ENCODE results near the gene CCDC33. TPM values are rescaled to one million over a fixed set of nuclear protein-coding genes. Genes with fewer than 3 reads are reported as not detected.
A peak's percentile ranks its signal among the peaks of the same experiment; 100 is the strongest.

Gene CCDC33
- total RNA-seq, 1 donor = 0.09 TPM

GRCh38 chr15:74381190-74381453 lies 145.0 kb downstream of the CCDC33 start:
- no peak for DNase-seq (ENCODE audit: low read depth)
- H3K4me3 ChIP-seq (ENCODE audit: low read depth, low read length) = no peak overlapping the region
- TF ChIP-seq, protein P1, sequence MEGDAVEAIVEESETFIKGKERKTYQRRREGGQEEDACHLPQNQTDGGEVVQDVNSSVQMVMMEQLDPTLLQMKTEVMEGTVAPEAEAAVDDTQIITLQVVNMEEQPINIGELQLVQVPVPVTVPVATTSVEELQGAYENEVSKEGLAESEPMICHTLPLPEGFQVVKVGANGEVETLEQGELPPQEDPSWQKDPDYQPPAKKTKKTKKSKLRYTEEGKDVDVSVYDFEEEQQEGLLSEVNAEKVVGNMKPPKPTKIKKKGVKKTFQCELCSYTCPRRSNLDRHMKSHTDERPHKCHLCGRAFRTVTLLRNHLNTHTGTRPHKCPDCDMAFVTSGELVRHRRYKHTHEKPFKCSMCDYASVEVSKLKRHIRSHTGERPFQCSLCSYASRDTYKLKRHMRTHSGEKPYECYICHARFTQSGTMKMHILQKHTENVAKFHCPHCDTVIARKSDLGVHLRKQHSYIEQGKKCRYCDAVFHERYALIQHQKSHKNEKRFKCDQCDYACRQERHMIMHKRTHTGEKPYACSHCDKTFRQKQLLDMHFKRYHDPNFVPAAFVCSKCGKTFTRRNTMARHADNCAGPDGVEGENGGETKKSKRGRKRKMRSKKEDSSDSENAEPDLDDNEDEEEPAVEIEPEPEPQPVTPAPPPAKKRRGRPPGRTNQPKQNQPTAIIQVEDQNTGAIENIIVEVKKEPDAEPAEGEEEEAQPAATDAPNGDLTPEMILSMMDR (IDR thresholded peaks at IDR 0.05; ENCODE audit: insufficient read depth, low read length) = no peak

GRCh38 chr15:74381481-74381880 lies 145.4 kb downstream of the CCDC33 start:
- DNase-seq (ENCODE audit: low read depth) = no peak
- TF ChIP-seq, protein P1 (IDR thresholded peaks at IDR 0.05; ENCODE audit: insufficient read depth, low read length) = no peak
- no peak overlapping the region for H3K4me3 ChIP-seq (ENCODE audit: low read depth, low read length)

DNA sequence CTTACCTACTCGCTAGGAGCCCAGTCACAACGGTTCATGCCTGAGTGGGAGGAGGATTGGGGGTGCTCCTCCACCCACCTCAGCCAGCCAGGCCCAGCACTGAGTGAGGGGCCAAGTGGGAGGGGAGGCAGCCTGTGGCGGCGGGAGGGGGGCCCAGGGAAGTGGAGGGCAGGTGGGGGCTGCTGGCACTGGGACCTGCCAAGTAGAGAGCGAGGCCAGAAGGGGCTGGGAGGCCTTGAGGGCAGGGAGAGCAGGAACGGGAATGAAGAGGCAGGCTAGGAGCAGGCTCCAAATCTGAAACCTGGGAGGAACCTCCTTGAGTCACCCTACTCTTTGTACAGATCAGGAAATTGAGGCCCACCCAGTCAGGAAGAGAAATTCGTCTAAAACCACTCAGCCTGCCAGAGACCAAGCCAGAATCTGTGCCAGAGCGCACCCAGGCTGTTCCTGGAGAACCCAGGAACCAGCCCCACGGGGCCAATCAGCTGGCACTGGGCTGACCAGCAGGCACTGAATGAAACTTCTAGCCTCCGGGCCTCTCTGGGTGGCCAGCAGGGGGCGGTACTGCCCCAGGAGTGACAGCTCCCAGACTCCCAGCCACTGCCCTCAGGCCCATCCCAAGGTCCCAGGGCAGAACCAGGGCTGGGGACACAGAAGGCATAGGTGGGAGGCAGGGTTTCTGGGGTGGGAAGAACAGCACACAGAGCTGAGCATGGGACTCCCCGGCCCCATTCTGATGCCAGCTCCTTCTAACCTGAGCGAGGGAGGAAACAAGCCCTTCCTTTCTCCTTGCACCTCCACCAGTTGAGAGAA lies 146.1 kb downstream of the CCDC33 start:
- TF ChIP-seq, protein P1 (IDR thresholded peaks at IDR 0.05; ENCODE audit: insufficient read depth, low read length) = peak; percentile 97
- no peak overlapping the region for H3K4me3 ChIP-seq (ENCODE audit: low read depth, low read length)
- DNase-seq (ENCODE audit: low read depth) = peak; percentile 83

DNA sequence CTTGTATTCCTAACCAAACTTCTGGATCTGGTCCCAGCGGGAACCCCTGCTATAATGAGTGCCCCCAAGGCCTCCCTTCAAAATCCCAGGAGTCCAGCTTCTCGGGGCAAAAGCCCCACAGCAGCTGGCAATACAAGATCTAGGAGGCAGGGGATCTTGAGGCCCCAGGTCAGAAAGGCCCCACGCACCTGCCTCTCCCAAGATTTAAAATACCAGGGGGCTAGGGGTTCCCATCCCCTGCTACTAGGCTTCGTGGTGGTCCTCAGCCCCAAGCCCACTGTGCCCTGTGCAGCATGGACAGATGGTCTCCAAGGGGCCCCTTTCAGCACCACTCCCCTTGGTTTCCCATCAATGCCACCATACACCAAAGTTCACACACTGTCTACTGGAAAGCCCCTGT lies 147.2 kb downstream of the CCDC33 start:
- TF ChIP-seq, protein P1 (IDR thresholded peaks at IDR 0.05; ENCODE audit: insufficient read depth, low read length) = no peak
- no peak for DNase-seq (ENCODE audit: low read depth)
- H3K4me3 ChIP-seq (ENCODE audit: low read depth, low read length) = no peak overlapping the region

- DNase-seq (ENCODE audit: low read depth) = peak; percentile 31
- no peak overlapping the region for H3K4me3 ChIP-seq (ENCODE audit: low read depth, low read length)
- TF ChIP-seq, protein P1 (IDR thresholded peaks at IDR 0.05; ENCODE audit: insufficient read depth, low read length) = no peak
Measured at GRCh38 chr15:74383695-74384565, 147.8 kb downstream of the CCDC33 start.

DNA sequence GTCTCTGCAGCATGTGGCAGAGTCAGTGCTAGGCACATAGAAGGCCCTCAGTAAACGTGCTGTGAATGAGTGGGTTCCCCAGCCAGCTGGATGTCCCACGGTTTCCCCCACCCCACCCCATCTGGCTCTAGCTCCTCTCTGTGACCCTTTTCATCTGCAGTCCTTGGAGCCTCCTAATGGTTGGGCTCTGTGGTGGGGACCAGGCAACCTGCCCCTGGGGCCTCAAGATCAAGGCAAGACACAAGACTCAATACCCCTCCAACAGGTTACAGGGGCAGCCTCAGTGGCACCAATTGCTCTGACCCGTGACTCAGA lies 148.4 kb downstream of the CCDC33 start:
- no peak overlapping the region for H3K4me3 ChIP-seq (ENCODE audit: low read depth, low read length)
- TF ChIP-seq, protein P1 (IDR thresholded peaks at IDR 0.05; ENCODE audit: insufficient read depth, low read length) = no peak
- no peak for DNase-seq (ENCODE audit: low read depth)
